PC-3 (cell line): ENCODE measurements around the gene PRKG2.

ENCODE experiments used
- EZH2 ChIP-seq: fragments of 300-600 bp; sonication (generic); IDR thresholded peaks from one replicate; pipeline ENCODE4 v1.6.1; 2017; ENCODE audit warnings: antibody characterized with exemption, mild to moderate bottlenecking, low read length; ENCODE audit not compliant: unreplicated experiment
- EZH2phosphoT487 ChIP-seq: fragments of 300-600 bp; sonication (generic); IDR thresholded peaks from 2 replicates; pipeline ENCODE4 v1.6.1; 2018; ENCODE audit warnings: mild to moderate bottlenecking, antibody characterized with exemption, low read length, borderline replicate concordance
- TF ChIP-seq, protein P1 (sequence below): fragments of 300-600 bp; sonication (generic); conservative IDR thresholded peaks from 2 replicates; pipeline ENCODE4 v1.5.1; 2017; ENCODE audit warnings: antibody characterized with exemption, low read depth, mild to moderate bottlenecking, low read length

DNA sequence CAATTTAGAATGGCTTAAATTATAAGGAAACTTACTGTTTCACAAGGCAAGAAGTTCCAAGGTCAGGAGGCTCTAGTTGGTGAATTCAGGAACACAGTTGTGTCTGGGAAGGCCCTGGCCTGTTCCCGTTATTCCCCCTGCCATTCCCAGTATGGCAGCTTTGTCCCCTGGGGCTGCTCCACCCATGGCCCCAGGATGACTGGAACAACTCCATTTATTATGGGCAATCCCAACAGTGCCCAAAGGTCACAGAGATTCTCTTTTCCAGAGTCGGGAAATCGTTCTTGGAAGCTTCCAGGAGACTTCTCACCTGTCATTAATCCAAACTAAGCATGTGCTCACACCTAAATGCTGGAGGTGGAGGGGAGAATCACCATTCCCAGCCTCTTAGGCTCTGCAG lies 2.8 kb upstream of the PRKG2 start:
- TF ChIP-seq, protein P1, sequence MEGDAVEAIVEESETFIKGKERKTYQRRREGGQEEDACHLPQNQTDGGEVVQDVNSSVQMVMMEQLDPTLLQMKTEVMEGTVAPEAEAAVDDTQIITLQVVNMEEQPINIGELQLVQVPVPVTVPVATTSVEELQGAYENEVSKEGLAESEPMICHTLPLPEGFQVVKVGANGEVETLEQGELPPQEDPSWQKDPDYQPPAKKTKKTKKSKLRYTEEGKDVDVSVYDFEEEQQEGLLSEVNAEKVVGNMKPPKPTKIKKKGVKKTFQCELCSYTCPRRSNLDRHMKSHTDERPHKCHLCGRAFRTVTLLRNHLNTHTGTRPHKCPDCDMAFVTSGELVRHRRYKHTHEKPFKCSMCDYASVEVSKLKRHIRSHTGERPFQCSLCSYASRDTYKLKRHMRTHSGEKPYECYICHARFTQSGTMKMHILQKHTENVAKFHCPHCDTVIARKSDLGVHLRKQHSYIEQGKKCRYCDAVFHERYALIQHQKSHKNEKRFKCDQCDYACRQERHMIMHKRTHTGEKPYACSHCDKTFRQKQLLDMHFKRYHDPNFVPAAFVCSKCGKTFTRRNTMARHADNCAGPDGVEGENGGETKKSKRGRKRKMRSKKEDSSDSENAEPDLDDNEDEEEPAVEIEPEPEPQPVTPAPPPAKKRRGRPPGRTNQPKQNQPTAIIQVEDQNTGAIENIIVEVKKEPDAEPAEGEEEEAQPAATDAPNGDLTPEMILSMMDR: no peak
- TF ChIP-seq EZH2 (no peak), EZH2phosphoT487 (no peak)
